Erythroblast (primary cell): ENCODE measurements around the gene TRMT61A.

Experiments used
- GATA1 ChIP-seq: IDR thresholded peaks from 2 replicates; pipeline ENCODE4 v1.6.1; 2011; ENCODE audit warnings: low read depth, mild to moderate bottlenecking, control low read depth, low read length, moderate library complexity
- POLR2A ChIP-seq: IDR thresholded peaks from 2 replicates; pipeline ENCODE4 v1.6.1; 2011; ENCODE audit warnings: mild to moderate bottlenecking, low read length

- TF ChIP-seq POLR2A: no peak
- TF ChIP-seq GATA1: no peak
These were observed 18.9 kb upstream of the TRMT61A start for GRCh38 chr14:103509864-103510723.
